Measurements from ENCODE around the gene DIAPH2. TPM values are rescaled to one million over a fixed set of nuclear protein-coding genes. Genes with fewer than 3 reads are reported as not detected.

DIAPH2 gene
- total RNA-seq, 4 donors from 2014 or later = 39.5 to 61.0 (median 56.5) TPM

DNA sequence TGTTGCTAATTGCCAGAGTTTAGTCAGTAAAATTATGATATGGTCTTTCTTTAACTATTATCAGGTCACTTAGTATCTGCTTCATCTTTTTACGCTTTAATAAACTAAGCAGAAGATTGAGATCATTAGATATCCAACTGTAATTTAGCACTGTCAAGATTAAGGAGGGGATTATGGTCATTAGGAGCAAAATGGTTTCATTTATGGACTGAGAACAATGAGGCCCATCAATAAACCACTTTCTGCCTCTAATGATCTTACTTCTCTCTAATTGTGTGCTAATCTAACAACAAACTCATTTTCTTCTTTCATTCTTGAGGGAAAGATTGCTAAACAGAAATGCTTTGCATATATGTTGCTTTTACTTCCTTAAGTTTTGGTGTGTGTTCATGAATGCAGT lies 539.5 kb downstream of the DIAPH2 start:
- H3K27ac ChIP-seq = no peak overlapping the region
- no peaks in the 10 kb centered on the region for H3K4me1 ChIP-seq
- intact Hi-C loops (cut with DNase I; ENCODE audit: low total_unique reads) (no loop called here), in situ Hi-C loops (cut with MboI; ENCODE audit: low pct_ligation_motif_present in 1 of 4, low pct_unique_long_range_greater_than_20kb in 1 of 4, low sequenced_read_pairs in 3 of 4) (no loop called here)
- no peaks in the 10 kb centered on the region for H3K36me3 ChIP-seq
- no peak for DNase-seq
- no peaks in the 10 kb centered on the region for H3K9me3 ChIP-seq
- 85% methylated on average over 1 of the region's 1 CpG; no CpG with 5 or more reads in 1 of the 2 donors for WGBS, 2 donors (ENCODE audit: low coverage in 1 of 2)
- H3K27me3 ChIP-seq = no peaks in the 10 kb centered on the region
- no peak overlapping the region for H3K4me3 ChIP-seq
- TF ChIP-seq POLR2A (IDR thresholded peaks at IDR 0.05) (no peak), POLR2AphosphoS5 (IDR thresholded peaks at IDR 0.05) (no peak), EP300 (IDR thresholded peaks at IDR 0.05; ENCODE audit: low read depth) (no peak)
- TF ChIP-seq, protein P1, sequence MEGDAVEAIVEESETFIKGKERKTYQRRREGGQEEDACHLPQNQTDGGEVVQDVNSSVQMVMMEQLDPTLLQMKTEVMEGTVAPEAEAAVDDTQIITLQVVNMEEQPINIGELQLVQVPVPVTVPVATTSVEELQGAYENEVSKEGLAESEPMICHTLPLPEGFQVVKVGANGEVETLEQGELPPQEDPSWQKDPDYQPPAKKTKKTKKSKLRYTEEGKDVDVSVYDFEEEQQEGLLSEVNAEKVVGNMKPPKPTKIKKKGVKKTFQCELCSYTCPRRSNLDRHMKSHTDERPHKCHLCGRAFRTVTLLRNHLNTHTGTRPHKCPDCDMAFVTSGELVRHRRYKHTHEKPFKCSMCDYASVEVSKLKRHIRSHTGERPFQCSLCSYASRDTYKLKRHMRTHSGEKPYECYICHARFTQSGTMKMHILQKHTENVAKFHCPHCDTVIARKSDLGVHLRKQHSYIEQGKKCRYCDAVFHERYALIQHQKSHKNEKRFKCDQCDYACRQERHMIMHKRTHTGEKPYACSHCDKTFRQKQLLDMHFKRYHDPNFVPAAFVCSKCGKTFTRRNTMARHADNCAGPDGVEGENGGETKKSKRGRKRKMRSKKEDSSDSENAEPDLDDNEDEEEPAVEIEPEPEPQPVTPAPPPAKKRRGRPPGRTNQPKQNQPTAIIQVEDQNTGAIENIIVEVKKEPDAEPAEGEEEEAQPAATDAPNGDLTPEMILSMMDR (IDR thresholded peaks at IDR 0.05) = no peak

DNA sequence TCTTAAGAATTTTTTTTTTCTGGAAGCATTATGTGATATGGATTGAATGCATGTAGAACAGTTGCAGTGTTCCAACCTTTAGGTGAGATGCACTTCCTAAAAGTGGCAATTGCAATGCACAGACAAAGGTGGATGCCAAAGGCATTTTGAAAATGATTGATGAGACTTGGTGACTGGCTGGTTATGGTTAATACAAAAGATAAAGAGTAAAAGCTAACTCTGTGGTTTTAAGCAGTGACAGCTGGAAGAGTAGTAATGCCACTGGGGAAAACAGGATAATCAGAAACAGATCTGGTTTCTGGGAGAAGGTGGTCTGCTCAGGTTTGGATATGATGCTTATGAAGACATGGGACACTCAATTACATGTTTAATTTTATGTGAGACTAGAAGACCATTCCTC lies 544.7 kb downstream of the DIAPH2 start:
- TF ChIP-seq, protein P1 (IDR thresholded peaks at IDR 0.05) = no peak
- no peak for TF ChIP-seq POLR2AphosphoS5 (IDR thresholded peaks at IDR 0.05)
- no peak for TF ChIP-seq EP300 (IDR thresholded peaks at IDR 0.05; ENCODE audit: low read depth)
- TF ChIP-seq POLR2A (IDR thresholded peaks at IDR 0.05) = no peak
- no peak for DNase-seq

DNA sequence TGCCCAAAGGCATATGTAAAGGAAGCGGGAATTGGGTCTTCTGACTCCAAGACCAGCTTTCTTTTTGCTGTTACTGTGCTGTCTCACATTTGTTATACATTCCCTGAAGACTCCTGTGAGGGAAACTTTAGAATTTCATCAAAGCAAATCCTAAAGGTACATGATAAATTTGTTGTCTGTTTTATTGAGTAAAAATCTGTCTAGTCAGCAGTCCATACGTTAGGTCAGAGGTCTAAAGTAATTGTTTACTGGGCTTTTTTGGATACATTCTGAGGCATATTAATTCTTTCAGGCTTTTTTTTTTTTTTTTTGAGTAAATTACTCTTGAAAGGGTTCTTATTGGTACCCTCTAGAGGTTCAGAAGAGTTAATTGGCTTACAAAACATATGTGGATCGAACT lies 546.3 kb downstream of the DIAPH2 start:
- in situ Hi-C loops (cut with MboI; ENCODE audit: low pct_ligation_motif_present in 1 of 4, low pct_unique_long_range_greater_than_20kb in 1 of 4, low sequenced_read_pairs in 3 of 4) = no loop called here
- WGBS, 2 donors (ENCODE audit: low coverage in 1 of 2) = 86 to 100% methylated on average over 1 to 3 of the region's 3 CpGs
- DNase-seq = no peak

More for the DNA sequence above, 544.7 kb downstream of the DIAPH2 start:
- in situ Hi-C loops (cut with MboI; ENCODE audit: low pct_ligation_motif_present in 1 of 4, low pct_unique_long_range_greater_than_20kb in 1 of 4, low sequenced_read_pairs in 3 of 4) (no loop called here), intact Hi-C loops (cut with DNase I; ENCODE audit: low total_unique reads) (no loop called here)
- H3K9me3 ChIP-seq = no peaks in the 10 kb centered on the region
- H3K27me3 ChIP-seq = no peaks in the 10 kb centered on the region
- H3K4me3 ChIP-seq = no peak overlapping the region
- no peaks in the 10 kb centered on the region for H3K36me3 ChIP-seq
- H3K27ac ChIP-seq = no peak overlapping the region
- H3K4me1 ChIP-seq = no peaks in the 10 kb centered on the region

DNA sequence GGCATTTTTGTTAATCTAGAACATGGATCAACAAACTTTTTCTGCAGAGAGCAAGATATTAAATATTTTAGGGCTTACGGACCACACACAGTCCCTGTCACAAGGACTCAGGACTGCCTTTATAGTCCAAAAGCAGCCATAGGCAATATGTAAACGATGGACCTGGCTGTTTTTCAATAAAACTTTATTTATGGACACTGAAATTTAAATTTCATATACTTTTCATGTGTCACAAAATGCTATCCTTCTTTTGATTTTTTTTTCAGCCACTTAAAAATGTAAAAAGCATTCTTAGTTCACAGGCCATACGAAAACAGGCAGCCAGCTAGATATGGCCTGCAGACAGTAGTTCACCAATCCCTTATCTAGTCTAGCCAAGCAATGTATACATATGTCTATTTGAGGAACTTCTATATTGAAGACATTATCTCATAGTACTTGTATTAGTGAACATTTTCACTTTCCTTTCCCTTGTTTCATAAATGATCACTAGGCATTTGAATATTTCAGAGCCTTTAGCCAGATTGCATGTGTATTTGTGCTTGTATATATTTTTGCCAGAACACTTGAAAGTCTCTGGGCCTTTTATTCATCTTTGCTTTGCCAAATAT lies 549.9 kb downstream of the DIAPH2 start:
- intact Hi-C loops (cut with DNase I; ENCODE audit: low total_unique reads) = no loop called here
- in situ Hi-C loops (cut with MboI; ENCODE audit: low pct_ligation_motif_present in 1 of 4, low pct_unique_long_range_greater_than_20kb in 1 of 4, low sequenced_read_pairs in 3 of 4) = no loop called here
- no peaks in the 10 kb centered on the region for H3K9me3 ChIP-seq
- no peak overlapping the region for H3K27ac ChIP-seq
- DNase-seq = no peak
- 73 to 100% methylated on average over 1 to 3 of the region's 3 CpGs for WGBS, 2 donors (ENCODE audit: low coverage in 1 of 2)
- H3K36me3 ChIP-seq = no peaks in the 10 kb centered on the region
- no peaks in the 10 kb centered on the region for H3K27me3 ChIP-seq
- TF ChIP-seq POLR2AphosphoS5 (IDR thresholded peaks at IDR 0.05) (no peak), POLR2A (IDR thresholded peaks at IDR 0.05) (no peak), EP300 (IDR thresholded peaks at IDR 0.05; ENCODE audit: low read depth) (no peak)
- TF ChIP-seq, protein P1 (IDR thresholded peaks at IDR 0.05) = no peak
- H3K4me3 ChIP-seq = no peak overlapping the region
- H3K4me1 ChIP-seq = no peaks in the 10 kb centered on the region

More for the DNA sequence above, 546.3 kb downstream of the DIAPH2 start:
- Histone ChIP-seq H3K36me3 (no peaks in the 10 kb centered on the region), H3K9me3 (no peaks in the 10 kb centered on the region), H3K27ac (no peak overlapping the region), H3K27me3 (no peaks in the 10 kb centered on the region), H3K4me1 (no peaks in the 10 kb centered on the region), H3K4me3 (no peak overlapping the region)
- intact Hi-C loops (cut with DNase I; ENCODE audit: low total_unique reads) = no loop called here
- TF ChIP-seq EP300 (IDR thresholded peaks at IDR 0.05; ENCODE audit: low read depth) (no peak), POLR2A (IDR thresholded peaks at IDR 0.05) (no peak), POLR2AphosphoS5 (IDR thresholded peaks at IDR 0.05) (no peak)
- TF ChIP-seq, protein P1 (IDR thresholded peaks at IDR 0.05) = no peak
